Measurements from ENCODE around the gene FBXO27.
"Not testable (repeated sequence)": the region's sequence is repeated elsewhere in the genome, so short reads cannot be mapped to it uniquely, and the experiment has no call there.

FBXO27 gene

GRCh38 chr19:39014037-39014436, 18.3 kb downstream of the FBXO27 start:
- H3K4me1 Mint-ChIP-seq, result no peaks in the 10 kb centered on the region
- no peak for ATAC-seq

GRCh38 chr19:39009001-39009400, 23.3 kb downstream of the FBXO27 start:
- DNase-seq, result no peak
- ATAC-seq, result no peak
- H3K9me3 Mint-ChIP-seq, result no peaks in the 10 kb centered on the region
- no peaks in the 10 kb centered on the region for H3K4me1 Mint-ChIP-seq
- H3K4me3 Mint-ChIP-seq, result no peak overlapping the region
- H3K27me3 Mint-ChIP-seq, result peaks cover 7% of the 10 kb centered on the region
- H3K27ac Mint-ChIP-seq, result no peak overlapping the region

More at GRCh38 chr19:39014037-39014436, 18.3 kb downstream of the FBXO27 start:
- no peaks in the 10 kb centered on the region for H3K9me3 Mint-ChIP-seq
- no peak for DNase-seq
- H3K27me3 Mint-ChIP-seq, result peaks cover 13% of the 10 kb centered on the region
- H3K27ac Mint-ChIP-seq, result no peak overlapping the region
- H3K4me3 Mint-ChIP-seq, result no peak overlapping the region

- no peaks in the 10 kb centered on the region for H3K4me1 Mint-ChIP-seq
- no peaks in the 10 kb centered on the region for H3K9me3 Mint-ChIP-seq
Observed at GRCh38 chr19:39008137-39008536, 24.2 kb downstream of the FBXO27 start.

GRCh38 chr19:39007096-39007495, 25.3 kb downstream of the FBXO27 start:
- Mint-ChIP-seq H3K27ac (peak overlapping the region in 1 of 2 donors; percentile 96), H3K27me3 (peaks cover 7% of the 10 kb centered on the region), H3K4me3 (no peak overlapping the region), H3K4me1 (no peaks in the 10 kb centered on the region), H3K9me3 (no peaks in the 10 kb centered on the region)
- DNase-seq (no peak), ATAC-seq (no peak)

More at GRCh38 chr19:39008137-39008536, 24.2 kb downstream of the FBXO27 start:
- no peak for DNase-seq
- peaks cover 7% of the 10 kb centered on the region for H3K27me3 Mint-ChIP-seq
- no peak overlapping the region for H3K4me3 Mint-ChIP-seq
- H3K27ac Mint-ChIP-seq, result no peak overlapping the region
- ATAC-seq, result no peak

GRCh38 chr19:39004403-39004802, 27.9 kb downstream of the FBXO27 start:
- Mint-ChIP-seq H3K4me1 (no peaks in the 10 kb centered on the region), H3K9me3 (no peaks in the 10 kb centered on the region), H3K27me3 (peaks cover 11% of the 10 kb centered on the region), H3K27ac (no peak overlapping the region), H3K4me3 (no peak overlapping the region)
- DNase-seq, result no peak
- ATAC-seq, result no peak

GRCh38 chr19:39003796-39004195, 28.6 kb downstream of the FBXO27 start:
- ATAC-seq (no peak), DNase-seq (no peak)
- Mint-ChIP-seq H3K27me3 (peaks cover 17% of the 10 kb centered on the region), H3K9me3 (no peaks in the 10 kb centered on the region), H3K4me1 (no peaks in the 10 kb centered on the region), H3K27ac (no peak overlapping the region), H3K4me3 (no peak overlapping the region)

- no peaks in the 10 kb centered on the region for H3K4me1 Mint-ChIP-seq
- no peak for DNase-seq
- H3K27ac Mint-ChIP-seq, result no peak overlapping the region
- H3K9me3 Mint-ChIP-seq, result no peaks in the 10 kb centered on the region
- peaks cover 17% of the 10 kb centered on the region for H3K27me3 Mint-ChIP-seq
- no peak for ATAC-seq
- H3K4me3 Mint-ChIP-seq, result no peak overlapping the region
Observed at GRCh38 chr19:39003188-39003587, 29.2 kb downstream of the FBXO27 start.

GRCh38 chr19:39001041-39001440, 31.3 kb downstream of the FBXO27 start:
- Mint-ChIP-seq H3K4me3 (no peak overlapping the region), H3K27me3 (peaks cover 11% of the 10 kb centered on the region), H3K27ac (no peak overlapping the region), H3K4me1 (peaks cover 3% of the 10 kb centered on the region), H3K9me3 (no peaks in the 10 kb centered on the region)
- DNase-seq (no peak), ATAC-seq (no peak)

GRCh38 chr19:38997576-38997975, 34.8 kb downstream of the FBXO27 start:
- not testable (repeated sequence) for H3K9me3 Mint-ChIP-seq, H3K27ac Mint-ChIP-seq, DNase-seq, H3K4me3 Mint-ChIP-seq, ATAC-seq, H3K4me1 Mint-ChIP-seq
- peaks cover 11% of the 10 kb centered on the region for H3K27me3 Mint-ChIP-seq

- no peak for DNase-seq
- Mint-ChIP-seq H3K9me3 (no peaks in the 10 kb centered on the region), H3K4me1 (peaks cover 4% of the 10 kb centered on the region), H3K4me3 (no peak overlapping the region), H3K27me3 (peaks cover 32% of the 10 kb centered on the region), H3K27ac (peak overlapping the region in 1 of 2 donors; percentile 50)
- no peak for ATAC-seq
Observed at GRCh38 chr19:38993271-38993670, 39.1 kb downstream of the FBXO27 start.

GRCh38 chr19:38990949-38991697, 41.2 kb downstream of the FBXO27 start:
- H3K27me3 Mint-ChIP-seq, result peaks cover 37% of the 10 kb centered on the region
- H3K4me3 Mint-ChIP-seq, result no peak overlapping the region
- ATAC-seq (no peak), DNase-seq (no peak)
- H3K9me3 Mint-ChIP-seq, result no peaks in the 10 kb centered on the region
- H3K27ac Mint-ChIP-seq, result no peak overlapping the region
- peaks cover 2% of the 10 kb centered on the region for H3K4me1 Mint-ChIP-seq

- ATAC-seq, H3K27ac Mint-ChIP-seq, H3K4me1 Mint-ChIP-seq, H3K9me3 Mint-ChIP-seq, DNase-seq, H3K4me3 Mint-ChIP-seq: not testable (repeated sequence)
- peaks cover 37% of the 10 kb centered on the region for H3K27me3 Mint-ChIP-seq
Observed at GRCh38 chr19:38989614-38990013, 42.7 kb downstream of the FBXO27 start.

GRCh38 chr19:38989066-38989605, 43.2 kb downstream of the FBXO27 start:
- DNase-seq (no peak), ATAC-seq (no peak)
- no peaks in the 10 kb centered on the region for H3K9me3 Mint-ChIP-seq
- H3K4me1 Mint-ChIP-seq, result no peaks in the 10 kb centered on the region
- no peak overlapping the region for H3K4me3 Mint-ChIP-seq
- H3K27me3 Mint-ChIP-seq, result peaks cover 37% of the 10 kb centered on the region
- H3K27ac Mint-ChIP-seq, result no peak overlapping the region

- not testable (repeated sequence) for H3K4me1 Mint-ChIP-seq, DNase-seq, ATAC-seq, H3K27ac Mint-ChIP-seq, H3K4me3 Mint-ChIP-seq, H3K9me3 Mint-ChIP-seq
- peaks cover 37% of the 10 kb centered on the region for H3K27me3 Mint-ChIP-seq
Observed at GRCh38 chr19:38988627-38989026, 43.7 kb downstream of the FBXO27 start.

- ATAC-seq, DNase-seq, H3K9me3 Mint-ChIP-seq, H3K27ac Mint-ChIP-seq, H3K4me1 Mint-ChIP-seq, H3K4me3 Mint-ChIP-seq: not testable (repeated sequence)
- H3K27me3 Mint-ChIP-seq, result peaks cover 37% of the 10 kb centered on the region
Observed at GRCh38 chr19:38987745-38988144, 44.6 kb downstream of the FBXO27 start.

- no peak overlapping the region for H3K27ac Mint-ChIP-seq
- ATAC-seq (no peak), DNase-seq (no peak)
- H3K9me3 Mint-ChIP-seq, result peaks cover 4 to 7% of the 10 kb centered on the region in 2 donors
- H3K27me3 Mint-ChIP-seq, result peaks cover 29% of the 10 kb centered on the region
- no peak overlapping the region for H3K4me3 Mint-ChIP-seq
- no peaks in the 10 kb centered on the region for H3K4me1 Mint-ChIP-seq
Observed at GRCh38 chr19:38985262-38985661, 47.1 kb downstream of the FBXO27 start.

Data from stimulated activated naive CD8-positive, alpha-beta T cell treated with anti-CD3 and anti-CD28 coated beads, Interleukin-15, amount 100 ng/mL, for 72 hours (primary cell).